GM21381 (cell line): ENCODE results near the gene GGTLC1.

Experiments
- ATAC-seq: cut with Tn5 transposase; IDR thresholded peaks from one replicate; pipeline ENCODE4 v1.9.1; 2021; ENCODE audit warnings: mild to moderate bottlenecking, moderate library complexity; ENCODE audit not compliant: unreplicated experiment

Gene GGTLC1

GRCh38 chr20:23988561-23988960, at the start of gene GGTLC1:
GGTLC1 (minus strand) TSS chr20:23988779; CDS start chr20:23986611, 2,168 bp downstream.
- ATAC-seq = no peak

- ATAC-seq = no peak
Observed at GRCh38 chr20:24034820-24035219, 46.2 kb upstream of the GGTLC1 start.

- ATAC-seq = no peak
Observed at GRCh38 chr20:24033565-24033964, 45.0 kb upstream of the GGTLC1 start.

GRCh38 chr20:24033151-24033550, 44.6 kb upstream of the GGTLC1 start:
- ATAC-seq = no peak

- no peak for ATAC-seq
Observed at GRCh38 chr20:24032400-24032898, 43.9 kb upstream of the GGTLC1 start.

- no peak for ATAC-seq
Observed at GRCh38 chr20:24027229-24027628, 38.6 kb upstream of the GGTLC1 start.

DNA sequence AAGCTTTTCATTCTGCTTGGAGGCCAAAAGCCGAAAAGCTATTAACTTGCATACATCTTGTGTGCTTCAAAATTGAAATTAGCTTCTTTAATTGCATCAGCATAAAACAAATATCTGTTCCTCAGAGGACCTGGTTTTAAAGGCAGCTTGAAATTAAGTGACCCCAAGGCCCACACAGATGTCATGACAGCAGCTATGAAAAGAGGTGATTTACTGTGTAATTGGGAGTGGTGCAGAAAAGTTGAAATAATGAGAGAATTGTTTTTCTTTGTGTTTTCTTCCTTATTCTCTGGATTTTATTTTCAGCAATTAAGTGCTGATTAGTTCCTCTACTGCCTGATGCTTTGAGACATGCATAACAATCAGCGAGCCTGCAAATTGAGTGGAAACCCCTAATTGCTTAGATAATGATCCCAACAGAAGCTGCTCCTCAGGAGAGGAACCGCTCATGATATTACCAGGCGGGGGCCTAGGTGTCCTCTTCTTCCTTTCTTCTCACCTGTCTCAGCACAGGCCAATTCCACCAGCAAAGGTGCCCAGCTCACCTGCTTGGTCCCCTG, 34.1 kb upstream of the GGTLC1 start:
- no peak for ATAC-seq

GRCh38 chr20:24018796-24019195, 30.2 kb upstream of the GGTLC1 start:
- ATAC-seq = no peak

DNA sequence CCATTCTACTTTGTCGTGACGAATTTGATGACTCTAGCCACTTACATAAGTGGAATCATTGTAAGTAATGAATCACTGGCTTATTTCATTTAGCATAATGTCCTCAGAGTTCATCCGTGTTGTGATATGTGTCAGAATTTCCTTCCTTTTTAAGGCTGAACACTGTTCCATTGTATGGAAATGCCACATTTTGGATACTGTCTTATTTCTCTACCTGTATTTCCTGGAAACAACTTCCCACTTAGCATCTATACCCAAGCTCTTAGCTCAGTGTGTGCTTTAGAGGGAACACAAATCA, 28.8 kb upstream of the GGTLC1 start:
- ATAC-seq = no peak

DNA sequence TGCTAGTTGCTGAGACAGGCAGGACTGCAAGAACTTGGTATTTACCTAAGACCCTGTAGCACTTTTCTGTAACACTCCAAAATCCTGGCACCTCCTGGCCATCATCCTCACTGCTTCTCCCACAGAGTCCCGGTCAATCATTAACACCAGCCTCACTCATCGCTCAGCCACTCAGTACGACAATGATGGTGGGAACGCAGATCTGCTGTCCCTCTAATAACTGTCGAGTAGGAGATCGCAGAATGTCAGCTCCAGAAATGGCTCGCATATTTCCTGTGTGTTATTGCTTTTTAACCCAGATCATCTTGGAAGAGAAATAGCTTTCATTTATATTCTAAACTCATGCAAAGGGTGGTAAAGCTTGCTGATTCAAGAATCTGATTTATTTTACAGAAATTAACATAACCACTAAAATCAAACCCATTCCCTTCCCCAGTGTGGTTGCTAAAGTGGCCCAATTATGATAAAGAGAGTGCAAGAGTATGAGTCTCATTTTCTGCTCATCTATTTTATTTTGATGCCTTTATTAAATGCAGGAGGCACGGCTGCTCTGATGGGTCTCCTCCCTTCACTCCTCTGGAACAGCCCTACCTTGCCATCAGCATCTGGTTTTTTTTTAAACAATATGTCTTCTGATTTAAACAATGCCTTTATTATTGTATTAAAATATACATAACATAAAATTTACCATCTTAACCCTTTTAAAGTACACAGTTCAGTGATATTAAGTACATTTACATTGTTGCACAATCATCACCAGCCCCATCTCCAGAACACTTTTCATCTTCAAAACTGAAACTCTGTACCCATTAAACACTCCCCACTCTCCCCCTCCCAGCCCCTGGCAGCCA, 28.3 kb upstream of the GGTLC1 start:
- ATAC-seq = no peak

GRCh38 chr20:24013953-24014352, 25.4 kb upstream of the GGTLC1 start:
- no peak for ATAC-seq

GRCh38 chr20:24011282-24011681, 22.7 kb upstream of the GGTLC1 start:
- no peak for ATAC-seq

GRCh38 chr20:24007758-24008157, 19.2 kb upstream of the GGTLC1 start:
- no peak for ATAC-seq

- ATAC-seq = no peak
Observed at GRCh38 chr20:24007073-24007595, 18.6 kb upstream of the GGTLC1 start.

DNA sequence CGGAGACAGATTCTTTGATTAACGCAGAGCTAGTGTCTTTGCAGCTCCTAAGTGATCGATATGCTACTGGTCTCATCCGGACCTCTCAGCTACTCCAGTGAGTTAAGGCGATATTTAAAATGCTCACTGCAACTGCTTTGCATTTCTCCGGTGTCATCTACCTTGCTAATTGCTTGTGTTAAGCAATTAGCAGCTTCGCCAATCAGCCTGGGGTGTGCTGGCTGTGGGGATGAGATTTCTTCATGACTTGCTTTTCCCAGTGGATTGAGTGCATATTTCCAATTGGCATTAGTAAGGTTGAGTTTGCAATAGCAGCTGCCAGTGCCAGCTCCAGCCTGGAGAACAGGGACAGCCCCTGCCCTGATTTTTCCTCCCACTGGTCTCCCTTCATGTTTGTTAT, 18.0 kb upstream of the GGTLC1 start:
- ATAC-seq = no peak

DNA sequence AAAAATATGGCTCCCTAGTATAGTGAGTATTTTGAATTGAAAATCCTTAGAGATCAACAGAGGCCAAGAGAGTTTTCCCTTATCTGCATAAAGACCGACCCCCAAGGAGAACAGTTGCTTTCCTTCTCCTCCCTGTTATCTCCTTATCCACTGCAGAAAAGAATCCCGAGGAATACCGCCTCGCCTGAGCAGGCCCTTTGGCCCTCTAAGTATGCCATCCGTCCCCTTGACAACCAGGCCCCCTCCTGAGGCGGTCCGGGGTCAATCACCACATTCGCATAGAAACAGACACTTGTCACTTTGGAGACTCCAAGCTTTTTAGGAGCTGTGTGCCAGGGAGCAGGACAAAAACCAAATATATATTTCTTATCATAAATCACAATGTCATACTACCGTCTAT, 15.9 kb upstream of the GGTLC1 start:
- no peak for ATAC-seq

GRCh38 chr20:24002896-24003295, 14.3 kb upstream of the GGTLC1 start:
- no peak for ATAC-seq

- no peak for ATAC-seq
Observed at GRCh38 chr20:24001712-24002405, 13.3 kb upstream of the GGTLC1 start.

DNA sequence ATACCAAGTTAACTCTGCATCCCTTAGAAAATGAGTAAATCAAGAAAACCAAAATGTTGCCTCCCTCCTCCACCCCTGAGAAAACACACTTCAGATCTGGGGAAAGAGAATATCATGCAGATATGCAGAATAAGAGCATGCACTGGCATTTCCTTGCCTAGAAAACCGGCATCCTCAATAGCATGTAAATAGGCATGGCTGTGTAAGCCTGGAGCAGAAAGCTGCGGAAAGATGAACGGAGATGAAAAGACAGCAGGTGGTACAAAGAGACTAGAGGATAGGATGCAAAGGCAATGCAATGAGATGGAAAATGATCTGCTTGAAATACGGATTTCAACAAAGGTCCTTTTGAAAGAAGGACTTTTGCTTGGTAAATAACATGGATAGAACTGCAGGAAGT, 10.3 kb upstream of the GGTLC1 start:
- ATAC-seq = no peak

GRCh38 chr20:23998392-23998791, 9.8 kb upstream of the GGTLC1 start:
- no peak for ATAC-seq

DNA sequence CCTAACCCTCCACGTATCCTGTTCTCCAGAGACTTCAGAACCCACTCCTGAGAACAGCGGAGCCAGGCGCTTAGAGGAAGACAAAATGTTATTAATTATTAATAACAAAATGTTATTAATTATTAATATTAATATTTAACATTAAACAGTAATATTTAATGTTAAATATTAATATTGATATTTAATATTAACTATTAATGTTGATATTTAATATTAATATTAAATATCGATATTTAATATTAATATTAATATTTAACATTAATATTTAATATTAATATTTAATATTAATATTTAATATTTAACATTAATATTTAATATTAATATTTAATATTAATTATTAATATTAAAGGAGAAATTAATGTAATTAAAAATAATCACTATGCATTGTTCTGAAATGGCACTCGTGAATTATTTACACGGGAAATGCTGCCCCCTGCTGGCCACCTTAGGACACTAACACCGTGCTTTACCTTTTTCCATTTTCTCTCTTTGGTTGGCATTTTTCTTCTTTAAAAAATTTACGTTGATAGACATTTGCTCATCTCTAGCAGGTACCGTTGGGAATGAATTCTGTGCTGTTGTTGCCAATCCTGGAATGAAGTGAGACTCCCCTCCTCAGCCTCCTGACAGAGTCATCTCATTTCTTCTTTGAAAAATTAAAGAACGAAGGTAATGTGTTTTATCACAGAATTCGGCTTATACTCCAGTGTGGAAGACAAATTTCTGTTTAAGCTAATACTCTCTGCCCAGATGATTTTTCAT, 7.5 kb upstream of the GGTLC1 start:
- ATAC-seq = no peak
